HG03103 (cell line): ENCODE results near the gene ZNF692.
A peak's percentile ranks its signal among the peaks of the same experiment; 100 is the strongest.

Experiments used
- ATAC-seq: cut with Tn5 transposase; IDR thresholded peaks from one replicate; pipeline ENCODE4 v1.9.1; 2021; ENCODE audit warnings: low read depth; ENCODE audit not compliant: unreplicated experiment

Gene ZNF692

DNA sequence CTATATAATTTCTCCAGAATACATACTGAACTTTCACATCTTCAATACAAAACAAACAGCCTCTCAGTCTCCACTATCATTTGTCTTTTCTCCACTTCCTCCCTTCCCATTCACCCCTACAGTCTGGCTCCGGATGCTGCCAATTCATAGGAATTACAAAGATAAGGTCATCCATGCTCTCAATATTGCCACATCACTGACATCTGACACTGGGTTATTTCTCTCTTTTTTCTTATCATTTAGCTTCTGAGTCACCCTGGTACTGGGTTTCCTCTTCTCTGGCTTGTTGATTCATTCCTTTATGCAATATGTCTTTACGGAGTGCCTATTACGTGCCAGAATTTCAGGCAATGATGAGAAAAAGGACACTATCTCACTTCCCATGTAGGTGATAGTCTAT, 30.0 kb downstream of the ZNF692 start:
- ATAC-seq = no peak

DNA sequence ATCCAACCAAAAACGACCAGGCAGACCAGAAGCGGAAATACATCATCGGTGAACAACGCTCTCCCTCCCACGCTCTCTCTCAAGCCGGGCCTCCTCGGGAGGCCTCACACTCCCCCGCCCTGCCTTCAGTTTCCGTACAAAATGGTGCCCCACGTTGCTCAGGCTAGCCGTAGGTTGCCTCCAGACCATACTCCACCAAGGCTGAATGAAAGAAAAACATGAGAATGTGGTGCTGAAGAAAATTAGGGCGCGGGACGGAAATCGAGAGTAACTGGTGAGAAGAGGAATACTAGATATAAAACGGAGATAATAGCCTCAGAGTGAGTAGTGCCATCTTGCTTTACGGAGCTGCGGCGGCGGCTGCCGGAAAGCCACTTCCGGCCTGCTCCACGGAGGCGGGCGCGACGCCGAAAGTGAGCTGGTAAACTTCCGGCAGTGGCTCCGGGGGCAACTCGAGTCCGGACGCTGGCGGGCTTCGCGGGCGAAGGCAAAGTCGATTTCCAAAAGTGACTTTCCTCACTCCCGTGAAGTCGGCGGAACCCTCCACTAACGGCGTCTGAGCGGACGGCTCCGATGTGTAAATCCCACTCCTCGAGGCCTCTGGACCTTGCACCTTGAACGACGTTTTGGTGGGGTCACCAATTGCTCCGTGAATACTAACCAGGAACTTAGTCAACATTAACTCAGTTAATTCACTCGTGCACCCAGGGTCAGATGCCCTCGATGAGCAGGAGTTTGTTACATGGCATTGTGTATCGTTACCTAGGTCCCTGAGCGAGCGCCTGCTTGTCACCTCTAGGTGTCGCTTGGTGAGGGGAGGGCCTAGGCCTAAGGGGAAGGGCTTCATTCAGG, 32.8 kb downstream of the ZNF692 start, which contains the start of gene SH3BP5L:
Gene SH3BP5L, minus strand, starts transcription at position 7 of the 852 bp plus-strand sequence. CDS start 980 bp downstream, outside the sequence.
- ATAC-seq = peak; percentile 86

DNA sequence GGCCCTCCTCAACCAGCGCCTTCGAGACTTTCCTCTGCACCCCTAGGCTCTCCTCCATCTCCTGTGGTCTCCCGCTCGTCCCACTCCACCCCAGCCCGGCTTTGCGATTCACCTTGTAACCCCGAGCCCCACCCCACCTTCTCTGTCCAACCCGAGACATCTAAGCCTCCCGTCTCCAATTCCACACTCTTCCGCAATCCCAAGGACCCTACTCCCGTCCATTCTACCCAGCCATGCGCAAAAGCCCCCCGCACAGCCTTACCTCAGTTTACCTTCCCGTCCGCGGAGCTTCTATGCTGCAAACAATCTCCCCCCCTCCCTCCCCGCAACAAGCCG, 33.3 kb downstream of the ZNF692 start:
- peak; percentile 4 for ATAC-seq

DNA sequence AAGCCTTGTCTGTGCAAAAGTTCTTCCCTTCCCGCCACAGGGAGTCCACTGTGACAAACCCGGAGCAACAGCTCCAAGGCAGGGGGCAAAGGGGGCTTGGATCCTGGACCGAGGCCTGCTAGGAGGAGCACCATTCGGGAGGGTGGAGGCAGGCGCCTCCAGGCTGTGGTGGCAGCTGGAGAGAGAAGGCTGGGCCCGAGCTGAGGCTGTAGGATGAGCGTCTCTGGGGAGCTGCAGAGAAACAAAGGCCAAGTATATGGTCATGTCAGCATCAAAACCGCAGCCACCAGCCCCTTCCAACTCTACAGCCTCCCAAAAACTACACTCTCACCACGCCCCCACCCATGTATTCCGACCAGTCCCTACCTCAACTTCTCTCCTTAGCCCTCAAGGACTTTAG, 33.7 kb downstream of the ZNF692 start:
- no peak for ATAC-seq

DNA sequence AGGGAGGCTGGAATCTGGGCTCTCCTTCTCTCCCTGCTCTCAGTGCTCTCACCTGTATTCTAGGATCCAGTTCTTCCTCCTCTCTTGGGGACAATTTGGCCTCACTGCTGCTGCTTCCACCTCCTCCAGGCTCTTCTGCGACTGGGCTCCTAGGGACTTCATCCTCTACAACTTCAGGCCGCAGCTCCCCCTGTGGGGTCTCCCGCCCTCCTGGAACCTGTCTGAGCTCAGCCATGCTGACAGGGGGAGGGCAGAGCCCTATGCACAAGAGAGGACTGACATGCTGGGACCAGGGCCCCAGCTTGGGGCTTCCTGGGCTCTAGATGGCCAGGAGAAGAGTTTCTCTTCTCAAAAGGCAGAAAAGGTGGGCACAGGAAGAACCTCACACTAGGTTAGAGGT, 34.2 kb downstream of the ZNF692 start:
- ATAC-seq = no peak

DNA sequence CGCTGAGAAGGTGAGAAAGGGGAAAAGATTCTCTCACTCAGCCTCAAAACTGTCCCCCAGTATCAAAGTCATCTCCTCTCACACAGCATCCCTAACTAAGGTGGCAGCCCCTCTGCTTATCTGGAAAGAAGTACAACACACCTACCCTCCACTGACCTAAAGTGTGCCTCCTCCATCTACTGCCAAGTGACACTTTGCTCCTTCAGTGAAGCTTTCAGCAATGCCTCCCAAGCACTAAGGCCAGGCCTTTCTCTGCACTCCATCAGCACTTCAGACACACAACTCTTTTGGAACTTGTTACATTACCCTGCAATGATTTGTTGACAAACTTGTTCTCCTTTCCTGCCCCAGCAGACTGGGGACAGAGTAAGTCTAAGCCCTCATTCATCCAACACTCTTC, 34.6 kb downstream of the ZNF692 start:
- ATAC-seq = no peak

DNA sequence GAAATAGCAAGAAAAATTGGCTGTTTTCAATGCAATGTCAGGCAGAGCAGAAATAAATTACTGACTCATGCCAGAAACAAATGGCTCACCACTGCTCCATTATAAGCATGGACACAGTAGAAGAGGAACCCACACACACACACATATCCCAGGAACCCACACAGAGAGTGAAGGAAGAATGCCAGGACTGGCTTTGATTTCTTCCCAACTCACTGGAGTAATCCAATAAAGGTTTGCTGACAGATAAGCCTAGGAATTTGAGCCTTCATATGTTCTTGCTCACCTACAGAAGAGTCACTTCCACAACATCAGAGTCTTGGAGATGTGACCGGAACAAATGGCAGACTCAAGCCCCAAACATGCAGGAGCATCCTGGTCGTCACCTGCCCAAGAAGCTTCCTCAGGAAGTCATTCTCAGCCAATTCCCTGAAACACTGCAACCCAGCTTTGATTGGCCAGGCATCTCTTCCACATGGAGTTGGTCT, 35.3 kb downstream of the ZNF692 start:
- ATAC-seq = no peak

DNA sequence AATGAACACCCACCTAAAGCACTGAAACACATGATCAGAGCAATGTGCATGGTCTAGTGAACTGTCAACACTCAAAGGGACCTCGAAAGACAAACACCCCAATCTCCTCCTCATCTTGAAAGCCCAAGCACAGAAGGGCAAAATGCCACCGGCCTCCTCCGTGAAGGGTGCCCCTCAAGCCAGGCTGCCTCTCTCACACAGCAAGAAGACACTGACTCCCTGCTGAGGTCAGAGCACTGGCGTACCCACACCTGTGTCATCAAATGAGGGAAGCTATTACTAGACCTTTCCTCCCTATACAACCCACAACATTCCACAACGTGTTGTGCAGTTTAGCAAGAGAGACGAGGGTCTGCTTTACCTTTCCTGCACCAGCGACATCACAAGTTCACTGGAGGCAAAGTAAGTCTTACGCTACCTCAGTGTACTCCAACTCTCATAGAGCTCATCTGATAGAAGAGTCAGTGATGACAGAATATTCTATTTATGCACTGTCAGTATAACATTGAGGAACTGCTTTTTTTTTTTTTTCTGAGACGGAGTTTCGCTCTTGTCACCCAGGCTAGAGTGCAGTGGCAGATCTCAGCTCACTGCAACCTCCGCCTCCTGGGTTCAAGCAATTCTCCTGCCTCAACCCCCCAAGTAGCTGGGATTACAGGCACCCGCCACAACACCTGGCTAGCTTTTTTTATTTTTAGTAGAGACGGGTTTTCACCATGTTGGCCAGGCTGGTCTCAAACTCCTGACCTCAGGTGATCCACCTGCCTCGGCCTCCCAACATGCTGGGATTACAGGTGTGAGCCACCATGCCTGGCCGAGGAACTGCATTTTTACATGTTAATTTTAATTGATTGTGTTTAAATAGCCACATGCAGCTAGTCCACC, 36.5 kb downstream of the ZNF692 start:
- ATAC-seq = no peak

DNA sequence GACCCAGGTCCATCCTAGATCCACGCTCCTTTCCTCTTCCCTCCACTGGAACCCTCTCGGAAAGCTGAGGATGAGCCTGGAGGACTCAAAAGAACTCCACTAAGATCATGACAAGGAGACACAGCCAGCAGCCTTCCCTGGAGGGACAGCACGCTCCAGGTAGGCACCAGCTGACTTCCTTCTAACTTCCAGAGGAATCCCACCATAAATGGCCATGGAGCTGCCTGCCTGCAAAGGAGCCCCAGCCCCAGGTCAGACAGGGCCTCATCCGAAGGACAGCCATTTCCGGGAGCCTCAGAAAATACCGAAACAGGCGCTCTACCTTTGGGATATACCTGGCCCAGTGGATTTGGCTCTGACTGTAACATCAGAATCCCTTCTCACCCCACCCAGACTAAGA, 37.2 kb downstream of the ZNF692 start:
- ATAC-seq = no peak

DNA sequence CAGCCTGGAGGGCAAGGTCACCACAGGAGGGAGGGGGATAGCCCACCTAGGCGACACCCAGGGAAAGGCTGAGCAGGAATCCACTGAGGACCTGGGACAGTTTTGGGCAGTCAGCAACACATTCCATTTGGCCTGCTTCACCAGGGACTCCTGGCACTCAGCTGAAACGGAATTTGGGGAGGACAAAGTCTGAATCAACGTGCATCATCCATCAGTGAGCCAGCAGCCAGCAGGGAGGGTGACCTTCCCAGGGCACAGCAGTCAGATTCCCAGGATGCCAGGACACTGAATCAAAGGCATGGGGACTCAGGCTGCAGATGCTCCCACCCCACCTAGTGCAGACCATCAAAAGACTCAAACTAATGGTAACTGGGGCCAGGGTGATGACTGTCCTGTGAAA, 37.8 kb downstream of the ZNF692 start:
- ATAC-seq = no peak

DNA sequence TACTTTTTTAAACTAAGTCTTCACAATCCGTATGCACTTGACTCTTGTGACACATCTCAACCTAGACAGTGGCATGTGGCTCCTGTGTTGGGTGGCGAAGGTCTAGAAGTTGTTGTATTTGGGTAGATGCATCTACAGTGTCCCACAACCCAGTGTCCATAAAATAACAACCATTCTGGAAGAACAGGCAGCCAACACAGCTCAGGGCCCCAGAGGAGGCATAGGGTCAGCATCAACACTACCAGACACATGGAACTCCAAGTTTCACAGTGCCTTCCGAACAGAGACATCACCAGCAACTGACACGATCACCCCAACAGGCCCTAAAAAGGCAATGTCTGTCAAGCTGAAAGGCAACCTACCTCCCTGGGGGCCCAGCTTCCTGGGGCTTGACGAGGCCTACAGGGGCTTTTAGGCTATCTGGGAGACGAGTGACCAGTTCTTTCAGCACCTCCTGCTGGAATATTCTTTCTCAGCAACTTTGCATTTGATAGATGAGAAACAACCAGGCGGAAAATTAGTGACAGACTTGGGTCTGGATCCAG, 38.8 kb downstream of the ZNF692 start:
- no peak for ATAC-seq

DNA sequence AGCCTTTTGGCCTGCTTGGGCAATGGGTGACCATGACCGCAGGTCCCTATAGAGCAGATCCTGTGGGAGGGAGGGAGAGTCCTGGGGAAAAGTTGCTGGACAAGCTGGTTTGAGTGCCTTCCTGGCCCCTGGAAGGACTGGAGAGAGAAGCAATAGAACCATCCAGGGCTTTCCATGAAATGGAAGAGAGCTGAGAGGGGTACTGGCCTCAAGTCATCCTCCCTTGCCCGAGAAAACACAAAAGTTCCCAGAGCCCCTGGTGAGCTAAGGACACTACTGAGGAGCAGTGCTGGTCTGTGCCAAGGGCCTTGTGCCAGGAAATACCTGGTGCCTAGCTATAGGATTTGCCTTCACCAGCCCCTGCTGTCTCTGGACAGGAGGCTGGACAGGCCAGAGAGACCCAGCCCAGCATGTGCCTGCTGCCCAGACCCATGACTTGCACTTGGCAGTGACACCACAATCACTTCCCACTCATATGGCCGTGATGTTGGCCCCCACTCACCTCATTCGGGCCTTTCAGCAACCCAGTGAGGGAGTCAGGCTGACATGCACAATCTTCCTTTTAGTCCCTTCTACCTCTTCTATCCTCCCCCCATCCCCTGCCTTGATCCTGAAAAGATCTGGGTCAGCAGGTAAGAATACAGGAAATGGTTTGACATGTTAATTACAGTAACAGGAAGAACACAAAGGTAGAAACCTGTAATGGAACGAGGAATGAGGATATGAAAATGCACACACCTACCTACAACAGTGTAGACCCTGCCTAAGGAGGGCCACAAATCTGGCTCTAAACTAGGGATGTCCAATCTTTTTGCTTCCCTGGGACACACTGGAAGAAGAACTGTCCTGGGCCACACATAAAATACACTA, 40.1 kb downstream of the ZNF692 start:
- no peak for ATAC-seq

DNA sequence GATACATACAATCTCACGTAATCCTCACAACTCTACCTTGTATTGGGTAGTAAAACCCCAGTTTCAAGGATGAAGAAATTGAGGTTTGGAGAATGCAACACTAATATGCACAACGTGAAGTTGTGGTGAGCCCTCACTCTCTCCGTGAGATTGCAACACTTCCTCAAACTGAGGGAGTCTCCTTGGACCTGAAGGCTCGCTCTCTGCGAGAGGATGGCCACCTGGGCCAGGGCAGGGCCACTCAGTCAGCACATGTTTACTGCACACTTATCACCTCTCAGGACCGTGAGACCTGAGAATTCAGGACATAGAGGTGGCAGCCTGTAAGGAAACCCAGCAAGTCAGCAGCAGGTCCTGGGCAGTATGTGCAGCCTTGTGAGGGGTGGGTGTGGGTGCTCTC, 41.8 kb downstream of the ZNF692 start:
- no peak for ATAC-seq

DNA sequence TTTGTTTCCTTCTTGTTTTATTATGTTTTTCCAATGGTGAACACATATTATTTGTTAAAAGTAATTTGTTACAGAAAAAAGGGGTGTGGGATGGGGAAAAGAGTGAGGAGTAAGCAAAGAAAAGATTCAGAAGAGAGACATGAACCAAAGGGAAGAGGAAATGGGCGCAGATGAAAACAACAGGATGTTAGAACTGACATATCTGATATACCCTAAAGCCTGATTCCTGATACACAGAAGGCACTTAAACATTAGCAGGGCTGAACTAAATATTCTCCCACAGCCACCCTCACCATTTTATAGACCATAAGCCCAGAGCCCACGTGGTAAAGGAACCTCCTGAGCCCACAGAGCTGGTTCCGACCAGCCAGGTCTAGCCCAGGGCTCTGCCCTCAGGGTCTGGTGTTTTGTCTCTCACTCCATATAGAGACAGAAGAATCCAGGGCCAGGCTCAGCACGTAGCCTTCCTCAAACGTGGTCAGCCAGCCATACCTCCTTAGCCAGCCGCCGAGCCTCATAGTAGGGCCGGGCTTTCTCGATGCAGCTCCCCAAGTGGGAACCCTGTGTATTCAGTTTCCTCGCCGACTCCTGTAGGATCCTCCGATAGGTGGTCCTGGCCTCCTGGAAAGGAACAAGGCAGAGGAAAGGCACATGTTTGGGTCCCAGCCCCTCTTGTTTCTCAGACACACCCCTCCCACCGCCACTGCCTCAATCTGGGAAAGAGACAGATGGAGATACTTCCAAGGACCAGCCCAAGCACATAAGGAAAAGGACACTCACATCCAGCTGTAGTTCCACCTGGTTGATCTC, 42.6 kb downstream of the ZNF692 start:
- ATAC-seq = no peak

DNA sequence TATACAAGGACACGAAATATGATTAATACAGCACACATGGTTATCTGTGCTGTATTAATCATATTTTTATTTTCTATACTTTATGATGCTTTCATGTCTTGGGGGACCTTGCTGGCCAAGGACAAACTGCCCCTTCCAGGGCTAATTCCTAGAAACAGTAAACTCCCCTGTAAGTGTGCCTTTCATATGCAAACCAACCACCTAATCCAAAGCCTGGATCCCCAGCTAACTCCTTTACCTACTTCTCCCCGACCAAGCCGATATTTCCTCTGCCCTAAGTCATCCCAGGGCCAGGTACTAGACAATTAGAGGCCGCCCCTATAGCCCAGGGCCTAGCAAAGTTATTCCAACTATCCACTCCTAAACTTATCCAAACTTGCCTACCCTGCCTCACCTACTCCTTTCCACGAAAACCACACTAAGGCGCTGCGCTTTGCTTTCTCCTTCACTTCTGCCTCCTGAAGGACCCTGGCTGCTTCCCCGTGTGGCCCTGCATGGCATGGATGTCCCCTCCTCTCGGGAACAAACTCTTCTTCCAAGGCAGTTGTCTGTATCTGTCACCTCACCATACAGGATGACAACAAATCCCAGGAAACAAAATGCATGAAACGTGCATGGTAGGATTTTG, 43.4 kb downstream of the ZNF692 start:
- ATAC-seq = no peak

DNA sequence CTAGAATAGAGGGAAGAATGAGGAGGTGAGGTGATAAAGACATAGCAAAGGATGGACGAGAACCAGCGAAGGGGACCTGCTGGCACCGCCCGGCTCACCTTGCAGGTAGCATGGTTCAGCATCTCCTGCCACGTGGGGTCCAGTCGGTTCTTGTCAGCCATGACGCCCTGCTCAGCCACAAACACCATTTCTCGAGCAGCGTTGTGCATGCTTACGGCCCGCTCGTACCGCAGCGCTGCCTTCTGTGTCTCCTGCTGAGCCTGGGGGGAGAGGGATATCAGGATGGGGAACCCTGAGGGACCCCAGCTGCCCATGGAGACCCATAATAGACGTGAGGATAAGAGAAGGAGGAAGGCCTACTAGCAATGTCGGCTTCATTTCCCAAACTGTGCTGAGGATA, 44.5 kb downstream of the ZNF692 start:
- no peak for ATAC-seq

DNA sequence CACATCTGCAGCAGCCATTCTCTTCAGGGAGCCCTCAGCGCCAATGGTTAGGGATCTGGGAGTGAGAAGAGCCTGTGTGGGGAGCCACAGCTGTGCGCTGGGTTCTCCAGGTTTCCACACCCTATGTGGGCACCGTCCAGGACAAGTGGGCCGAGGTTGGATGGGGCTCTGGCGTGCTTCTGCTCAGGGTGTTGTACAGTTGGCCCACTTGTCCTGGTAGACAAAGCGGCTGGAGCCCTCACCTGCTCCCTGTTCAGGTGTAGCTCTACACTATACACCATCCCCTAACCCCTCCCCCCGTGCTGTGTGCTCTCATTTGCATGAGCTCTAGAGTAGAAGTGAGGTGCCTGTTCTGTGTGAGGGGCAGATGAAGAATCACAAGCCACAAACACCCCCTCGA, 45.3 kb downstream of the ZNF692 start:
- no peak for ATAC-seq

DNA sequence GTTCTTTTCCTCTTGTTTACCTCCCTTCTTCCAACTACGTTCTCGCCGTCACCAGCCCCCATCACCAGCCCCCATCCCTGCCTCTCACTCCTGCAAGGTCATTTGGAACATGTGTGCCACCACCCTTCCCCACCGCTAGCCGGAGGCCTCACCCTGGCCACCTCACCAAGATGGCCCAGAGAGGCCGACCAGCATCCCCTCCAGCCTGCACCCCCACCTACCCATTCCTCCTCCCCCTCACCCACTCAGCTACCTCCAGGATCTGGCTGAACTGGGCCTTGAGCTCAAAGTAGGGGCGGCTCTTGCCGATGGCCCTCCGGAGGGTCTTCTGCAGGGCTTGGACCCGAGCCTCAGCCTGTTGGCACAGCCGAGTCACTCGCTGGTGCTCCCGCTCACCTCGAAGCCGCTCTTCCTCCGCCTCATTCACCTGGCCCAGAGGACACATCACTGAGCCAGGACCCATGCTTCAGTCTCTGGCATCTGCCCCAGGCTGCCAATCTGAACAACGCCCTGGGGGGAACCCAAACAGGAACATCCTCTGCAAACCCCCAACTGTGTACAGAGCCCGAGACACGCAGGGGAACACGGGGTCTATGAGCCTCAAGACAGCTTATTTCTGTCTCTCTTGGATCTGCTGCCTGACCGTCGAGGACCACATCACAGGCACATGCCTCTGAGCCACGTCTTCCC, 46.0 kb downstream of the ZNF692 start:
- ATAC-seq = no peak
